Esophagus muscularis mucosa (tissue), 4 donors: ENCODE data around the gene NTRK3. TPM values are rescaled to one million over a fixed set of nuclear protein-coding genes. Genes with fewer than 3 reads are reported as not detected.

ENCODE experiments used
- DNase-seq: peaks from one replicate; pipeline ENCODE4 v3.0.0-alpha.2; 2017; ENCODE audit errors: extremely low spot score
- H3K27ac ChIP-seq, 4 donors: fragments of 200-600 bp; sonication (generic); replicated peaks in 1 of 4; 1 replicate in 3 of 4; 2 replicates in 1 of 4; pipeline ENCODE4 v1.5.1; 2016 to 2019; ENCODE audit warnings: mild to moderate bottlenecking in 1 of 4
- H3K27me3 ChIP-seq, 4 donors: fragments of 200-600 bp; sonication (generic); one replicate each; pipeline versions ENCODE4 v1.5.1 to v1.6.0; 2016 to 2019
- H3K36me3 ChIP-seq, 4 donors: fragments of 200-600 bp; sonication (generic); one replicate each; pipeline ENCODE4 v1.5.1; 2016 to 2019
- H3K4me1 ChIP-seq, 4 donors: fragments of 200-600 bp; sonication (generic); one replicate each; pipeline ENCODE4 v1.5.1; 2016 to 2019
- H3K4me3 ChIP-seq, 4 donors: fragments of 200-600 bp; sonication (generic); 1 replicate in 2 of 4; 2 replicates in 2 of 4; pipeline ENCODE4 v1.5.1; 2016 to 2019; ENCODE audit warnings: mild to moderate bottlenecking in 4 of 4, moderate library complexity in 1 of 4
- H3K9me3 ChIP-seq, 4 donors: fragments of 200-600 bp; sonication (generic); 1 replicate in 3 of 4; 2 replicates in 1 of 4; pipeline ENCODE4 v1.5.1; 2016 to 2019
- EP300 ChIP-seq: sonication (generic); formaldehyde crosslinking; IDR thresholded peaks from one replicate; pipeline ENCODE4 v1.6.1; 2017; ENCODE audit warnings: antibody characterized with exemption
- POLR2A ChIP-seq: fragments of 450-650 bp; IDR thresholded peaks from one replicate; pipeline ENCODE4 v1.6.1; 2017; ENCODE audit warnings: antibody characterized with exemption, moderate library complexity, mild to moderate bottlenecking, low read depth
- POLR2AphosphoS5 ChIP-seq, 2 donors: sonication (generic); formaldehyde crosslinking; IDR thresholded peaks; one replicate each; pipeline ENCODE4 v1.6.1; 2017; ENCODE audit warnings: antibody characterized with exemption in 2 of 2
- WGBS: methylation state at CpG from one replicate; pipeline ENCODE4 v1.1.5; 2018; 5-methylcytosine and 5-hydroxymethylcytosine counted together
- intact Hi-C: fragments of 100-400 bp; cut with DNase I; formaldehyde crosslinking; loops from one replicate; pipeline ENCODE4 v1.15.1; 2023
- total RNA-seq, 4 donors: library from RNA; depleted of rRNA; stranded (reverse); fragments of >200 nt; gene quantifications; one replicate each; pipeline versions ENCODE4 v1.1.0 to v1.2.1, GENCODE V29; 2016
- TF ChIP-seq, protein P1 (sequence below), 3 experiments: fragments of 200-600 bp in 2 of 3; fragments of 450-650 bp in 1 of 3; sonication (generic) in 2 of 3; IDR thresholded peaks; one replicate each; pipeline ENCODE4 v1.5.1; 2017 to 2019; ENCODE audit warnings: antibody characterized with exemption in 3 of 3, mild to moderate bottlenecking in 2 of 3, moderate library complexity in 1 of 3

NTRK3 gene
- total RNA-seq, 4 donors from 2014 or later: 1.7 to 6.3 (median 3.0) TPM

DNA sequence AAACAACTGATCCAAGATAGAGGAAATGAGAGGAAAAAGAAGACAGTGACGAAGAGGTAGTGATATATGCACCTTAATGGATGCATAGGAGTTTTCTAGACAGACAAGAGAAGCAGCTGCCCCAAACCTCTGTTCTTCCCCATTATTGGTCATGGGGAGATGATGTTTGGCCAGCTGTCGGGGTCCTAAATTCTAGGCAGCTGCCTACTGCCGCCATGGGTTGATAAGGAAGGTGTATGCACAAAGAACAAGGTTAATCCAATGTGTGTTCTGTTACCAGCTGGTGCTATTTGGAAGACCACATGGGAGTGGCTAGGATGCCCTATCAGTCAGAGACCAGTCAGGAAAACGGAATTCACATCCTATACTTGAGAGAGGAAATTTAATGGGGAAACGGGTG, 47.4 kb downstream of the NTRK3 start:
- no peak overlapping the region for H3K27ac ChIP-seq
- 71% methylated on average over 5 of the region's 5 CpGs for WGBS
- DNase-seq: no peak
- no peak for TF ChIP-seq POLR2AphosphoS5 (IDR thresholded peaks at IDR 0.05)
- no peak for TF ChIP-seq EP300
- no peak for TF ChIP-seq POLR2A
- TF ChIP-seq, protein P1, sequence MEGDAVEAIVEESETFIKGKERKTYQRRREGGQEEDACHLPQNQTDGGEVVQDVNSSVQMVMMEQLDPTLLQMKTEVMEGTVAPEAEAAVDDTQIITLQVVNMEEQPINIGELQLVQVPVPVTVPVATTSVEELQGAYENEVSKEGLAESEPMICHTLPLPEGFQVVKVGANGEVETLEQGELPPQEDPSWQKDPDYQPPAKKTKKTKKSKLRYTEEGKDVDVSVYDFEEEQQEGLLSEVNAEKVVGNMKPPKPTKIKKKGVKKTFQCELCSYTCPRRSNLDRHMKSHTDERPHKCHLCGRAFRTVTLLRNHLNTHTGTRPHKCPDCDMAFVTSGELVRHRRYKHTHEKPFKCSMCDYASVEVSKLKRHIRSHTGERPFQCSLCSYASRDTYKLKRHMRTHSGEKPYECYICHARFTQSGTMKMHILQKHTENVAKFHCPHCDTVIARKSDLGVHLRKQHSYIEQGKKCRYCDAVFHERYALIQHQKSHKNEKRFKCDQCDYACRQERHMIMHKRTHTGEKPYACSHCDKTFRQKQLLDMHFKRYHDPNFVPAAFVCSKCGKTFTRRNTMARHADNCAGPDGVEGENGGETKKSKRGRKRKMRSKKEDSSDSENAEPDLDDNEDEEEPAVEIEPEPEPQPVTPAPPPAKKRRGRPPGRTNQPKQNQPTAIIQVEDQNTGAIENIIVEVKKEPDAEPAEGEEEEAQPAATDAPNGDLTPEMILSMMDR (IDR thresholded peaks at IDR 0.05): no peak
- no peaks in the 10 kb centered on the region for H3K27me3 ChIP-seq
- no peaks in the 10 kb centered on the region for H3K36me3 ChIP-seq
- intact Hi-C loops: no loop called here
- H3K9me3 ChIP-seq: no peaks in the 10 kb centered on the region
- H3K4me3 ChIP-seq: no peak overlapping the region
- peaks cover 0 to 6% (median 0%) of the 10 kb centered on the region in 4 donors for H3K4me1 ChIP-seq

DNA sequence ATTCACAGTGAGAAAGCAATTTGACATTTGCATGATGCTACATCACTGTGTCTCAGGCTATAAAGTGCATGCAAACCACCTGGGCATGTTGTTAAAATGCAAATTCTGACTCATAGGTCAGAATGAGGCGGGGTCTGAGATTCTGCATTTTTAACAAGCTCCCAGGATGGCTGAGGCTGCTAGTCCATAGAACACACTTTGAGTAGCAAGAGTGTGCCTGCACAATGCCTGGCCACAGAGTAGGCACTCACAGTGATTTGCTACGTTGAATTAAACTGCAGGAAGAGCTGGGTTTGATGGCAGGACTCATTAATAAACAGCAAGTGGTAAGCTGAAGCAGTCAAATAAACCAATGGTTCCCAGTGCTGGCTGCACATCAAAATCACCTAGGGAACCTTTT, 48.1 kb downstream of the NTRK3 start:
- intact Hi-C loops: no loop called here
- 69% methylated on average over 2 of the region's 2 CpGs for WGBS
- TF ChIP-seq POLR2A: no peak
- TF ChIP-seq POLR2AphosphoS5 (IDR thresholded peaks at IDR 0.05): no peak
- TF ChIP-seq EP300: no peak

DNA sequence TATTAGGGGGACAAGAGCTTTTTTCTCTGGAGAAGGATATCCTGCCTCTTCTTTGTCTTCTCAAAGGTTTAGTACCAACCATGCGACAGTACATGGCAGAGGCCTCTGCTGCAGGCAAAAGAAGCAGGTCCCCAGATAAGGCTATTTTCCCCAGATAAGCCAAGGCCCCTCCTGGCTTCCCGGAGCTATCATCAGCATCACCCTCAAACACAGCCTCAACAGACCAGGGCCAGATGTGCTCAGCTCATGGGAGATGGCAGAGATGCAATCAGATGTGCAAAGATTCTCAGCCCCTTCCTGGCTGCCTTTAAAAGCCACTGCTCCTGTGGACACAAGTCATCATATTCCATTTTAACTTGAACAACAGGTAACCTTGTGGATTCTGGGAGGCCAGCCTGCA, 49.0 kb downstream of the NTRK3 start:
- Histone ChIP-seq H3K27me3 (no peaks in the 10 kb centered on the region), H3K36me3 (no peaks in the 10 kb centered on the region), H3K9me3 (no peaks in the 10 kb centered on the region), H3K4me3 (no peak overlapping the region), H3K4me1 (peaks cover 0 to 6% (median 0%) of the 10 kb centered on the region in 4 donors), H3K27ac (no peak overlapping the region)
- TF ChIP-seq, protein P1 (IDR thresholded peaks at IDR 0.05): no peak
- TF ChIP-seq POLR2AphosphoS5 (IDR thresholded peaks at IDR 0.05) (no peak), EP300 (no peak), POLR2A (no peak)
- intact Hi-C loops: no loop called here
- DNase-seq: no peak
- 72% methylated on average over 2 of the region's 2 CpGs for WGBS

More for the DNA sequence above, 48.1 kb downstream of the NTRK3 start:
- H3K9me3 ChIP-seq: no peaks in the 10 kb centered on the region
- H3K4me1 ChIP-seq: peaks cover 0 to 6% (median 0%) of the 10 kb centered on the region in 4 donors
- no peaks in the 10 kb centered on the region for H3K27me3 ChIP-seq
- DNase-seq: no peak
- no peak overlapping the region for H3K27ac ChIP-seq
- H3K36me3 ChIP-seq: no peaks in the 10 kb centered on the region
- no peak overlapping the region for H3K4me3 ChIP-seq

DNA sequence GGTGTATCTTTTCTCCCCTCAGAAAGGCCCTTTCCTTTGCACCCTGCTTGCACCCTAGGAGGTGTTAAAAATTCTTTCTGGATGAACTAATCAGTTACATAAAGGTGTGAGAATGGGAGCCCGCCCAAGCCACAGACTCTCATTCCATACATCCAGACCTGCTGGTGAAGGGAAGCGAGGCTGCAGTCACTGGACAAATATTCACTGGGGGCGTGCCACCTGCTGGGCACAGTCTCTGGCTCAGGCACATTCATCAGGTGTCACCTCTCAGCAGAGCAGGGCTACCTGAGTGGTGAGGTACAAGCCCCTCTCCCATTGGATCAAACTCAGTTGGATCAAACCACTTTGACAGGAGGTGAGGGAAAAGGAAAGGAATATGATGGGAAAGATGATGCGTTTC, 52.0 kb downstream of the NTRK3 start:
- intact Hi-C loops: no loop called here
- DNase-seq: no peak
- H3K36me3 ChIP-seq: no peaks in the 10 kb centered on the region
- H3K4me3 ChIP-seq: no peak overlapping the region
- H3K27ac ChIP-seq: no peak overlapping the region
- no peaks in the 10 kb centered on the region for H3K27me3 ChIP-seq
- WGBS: 77% methylated on average over 4 of the region's 4 CpGs
- TF ChIP-seq EP300 (no peak), POLR2AphosphoS5 (IDR thresholded peaks at IDR 0.05) (no peak)
- no peaks in the 10 kb centered on the region for H3K4me1 ChIP-seq
- no peaks in the 10 kb centered on the region for H3K9me3 ChIP-seq

DNA sequence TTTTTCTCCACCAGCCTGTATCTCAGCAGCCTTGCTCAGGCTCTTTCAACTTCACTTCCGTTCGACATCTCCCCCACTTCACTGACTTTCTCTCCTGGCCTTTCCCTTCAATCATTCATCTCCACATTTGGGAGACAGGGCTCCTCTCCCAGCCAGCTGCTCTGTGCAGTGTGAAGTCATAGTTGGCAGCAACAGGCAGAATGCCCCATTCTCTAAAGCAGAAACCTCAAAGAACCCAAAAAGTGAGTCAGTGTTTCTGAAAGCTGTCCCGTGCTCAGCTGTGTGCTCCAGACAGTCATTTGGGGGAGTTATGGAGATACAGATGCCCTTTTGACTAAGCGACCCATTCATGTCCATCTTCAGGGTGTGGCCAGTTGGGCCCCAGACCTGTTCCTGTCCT, 54.3 kb downstream of the NTRK3 start:
- WGBS: 58% methylated on average over 4 of the region's 4 CpGs
- no peak overlapping the region for H3K27ac ChIP-seq
- TF ChIP-seq POLR2A (no peak), EP300 (no peak), POLR2AphosphoS5 (IDR thresholded peaks at IDR 0.05) (no peak)
- TF ChIP-seq, protein P1 (IDR thresholded peaks at IDR 0.05): no peak
- no peak for DNase-seq
- H3K9me3 ChIP-seq: no peaks in the 10 kb centered on the region
- H3K4me3 ChIP-seq: no peak overlapping the region
- H3K4me1 ChIP-seq: no peaks in the 10 kb centered on the region
- no peaks in the 10 kb centered on the region for H3K36me3 ChIP-seq
- H3K27me3 ChIP-seq: no peaks in the 10 kb centered on the region
- intact Hi-C loops: no loop called here

DNA sequence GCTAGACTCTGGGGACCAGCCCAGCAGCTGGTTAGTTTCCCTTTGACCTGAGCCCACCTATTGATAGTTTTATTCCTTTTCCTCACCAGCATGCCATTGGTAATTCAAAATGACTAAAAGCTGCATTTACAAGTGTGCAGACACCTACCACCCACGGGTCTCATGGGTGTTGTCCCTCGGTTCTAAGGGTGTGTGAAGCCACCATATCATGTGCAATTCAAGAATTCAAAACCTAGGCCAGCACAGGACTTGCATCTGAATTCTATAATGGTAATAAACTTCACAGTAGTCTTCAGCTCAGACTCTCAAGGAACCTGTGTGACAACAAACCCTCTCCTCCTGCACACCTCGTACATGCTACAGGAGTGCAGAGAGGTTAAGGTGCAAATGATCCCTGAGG, 55.3 kb downstream of the NTRK3 start:
- no peak overlapping the region for H3K27ac ChIP-seq
- H3K4me3 ChIP-seq: no peak overlapping the region
- TF ChIP-seq POLR2A: no peak
- no peak for TF ChIP-seq EP300
- TF ChIP-seq, protein P1 (IDR thresholded peaks at IDR 0.05): no peak
- TF ChIP-seq POLR2AphosphoS5 (IDR thresholded peaks at IDR 0.05): no peak
- H3K27me3 ChIP-seq: no peaks in the 10 kb centered on the region
- 89% methylated on average over 3 of the region's 3 CpGs for WGBS
- H3K36me3 ChIP-seq: no peaks in the 10 kb centered on the region
- intact Hi-C loops: no loop called here
- no peaks in the 10 kb centered on the region for H3K9me3 ChIP-seq
- no peak for DNase-seq
- no peaks in the 10 kb centered on the region for H3K4me1 ChIP-seq
